NCI-H2107 treated with DMSO at 0.1 percent for 48 hours (cell line): Measurements from ENCODE around the gene IFT52.

ENCODE experiments used
- DNase-seq: peaks from one replicate; lab custom pipeline; 2025; ENCODE audit not compliant: unreplicated experiment; lab: John Stamatoyannopoulos, UW

IFT52 gene

GRCh38 chr20:43686820-43687219, 96.1 kb downstream of the IFT52 start:
- DNase-seq, result no peak

- no peak for DNase-seq
These were observed 98.4 kb downstream of the IFT52 start for GRCh38 chr20:43689165-43689564.

- no peak for DNase-seq
These were observed 100.3 kb downstream of the IFT52 start for GRCh38 chr20:43690943-43691598.

- DNase-seq, result no peak
These were observed 101.3 kb downstream of the IFT52 start for GRCh38 chr20:43691928-43692524.

GRCh38 chr20:43694763-43695162, 104.0 kb downstream of the IFT52 start:
- DNase-seq, result no peak

GRCh38 chr20:43695571-43695970, 104.8 kb downstream of the IFT52 start:
- DNase-seq, result no peak
